SK-N-SH (cell line): Measurements from ENCODE around the gene P3H2.

Experiments
- EP300 ChIP-seq, 2 experiments: IDR thresholded peaks; 2 replicates each; pipeline versions ENCODE4 v1.4.0 to v1.6.1; 2012; ENCODE audit warnings: borderline replicate concordance in 1 of 2, low read depth in 1 of 2, low read length in 1 of 2
- RAD21 ChIP-seq: IDR thresholded peaks from 2 replicates; pipeline ENCODE4 v1.6.1; 2012; ENCODE audit warnings: mild to moderate bottlenecking, low read length
- RFX5 ChIP-seq: IDR thresholded peaks from 2 replicates; pipeline ENCODE4 v1.6.1; 2012; ENCODE audit warnings: mild to moderate bottlenecking, improper control_type of control experiment, low read length
- TF ChIP-seq, protein P1 (sequence below): IDR thresholded peaks from 2 replicates; pipeline ENCODE4 v1.4.0; 2012; ENCODE audit warnings: low read depth, borderline replicate concordance
- TF ChIP-seq, protein P2 (sequence below): fragments of 200-600 bp; sonication (generic); IDR thresholded peaks from 2 replicates; pipeline ENCODE4 v1.6.1; 2017; ENCODE audit warnings: antibody characterized with exemption, mild to moderate bottlenecking, moderate library complexity
- TF ChIP-seq, protein P3 (sequence below): IDR thresholded peaks from 2 replicates; pipeline ENCODE4; 2012

DNA sequence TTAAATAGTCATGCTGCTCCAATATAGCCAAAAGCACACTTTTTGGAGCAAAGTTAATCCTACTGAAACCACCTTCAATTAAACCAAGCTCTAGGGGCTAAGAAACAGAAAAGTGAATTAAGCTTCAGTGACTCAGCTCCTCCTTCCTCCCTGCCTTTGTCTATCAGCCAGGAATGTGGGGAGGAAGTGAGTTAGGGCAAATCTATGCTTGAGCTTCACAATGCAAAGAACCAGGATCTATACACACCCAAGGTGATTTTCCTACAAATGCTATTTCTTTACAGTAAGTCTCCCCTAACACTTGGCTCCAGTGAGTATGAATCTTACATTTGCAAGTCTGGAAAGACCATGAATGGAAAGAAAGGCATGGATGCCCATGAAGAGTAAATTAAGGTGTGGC is 212.1 kb downstream of the P3H2 start:
- TF ChIP-seq, protein P1, sequence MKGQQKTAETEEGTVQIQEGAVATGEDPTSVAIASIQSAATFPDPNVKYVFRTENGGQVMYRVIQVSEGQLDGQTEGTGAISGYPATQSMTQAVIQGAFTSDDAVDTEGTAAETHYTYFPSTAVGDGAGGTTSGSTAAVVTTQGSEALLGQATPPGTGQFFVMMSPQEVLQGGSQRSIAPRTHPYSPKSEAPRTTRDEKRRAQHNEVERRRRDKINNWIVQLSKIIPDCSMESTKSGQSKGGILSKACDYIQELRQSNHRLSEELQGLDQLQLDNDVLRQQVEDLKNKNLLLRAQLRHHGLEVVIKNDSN = no peak
- TF ChIP-seq, protein P2, sequence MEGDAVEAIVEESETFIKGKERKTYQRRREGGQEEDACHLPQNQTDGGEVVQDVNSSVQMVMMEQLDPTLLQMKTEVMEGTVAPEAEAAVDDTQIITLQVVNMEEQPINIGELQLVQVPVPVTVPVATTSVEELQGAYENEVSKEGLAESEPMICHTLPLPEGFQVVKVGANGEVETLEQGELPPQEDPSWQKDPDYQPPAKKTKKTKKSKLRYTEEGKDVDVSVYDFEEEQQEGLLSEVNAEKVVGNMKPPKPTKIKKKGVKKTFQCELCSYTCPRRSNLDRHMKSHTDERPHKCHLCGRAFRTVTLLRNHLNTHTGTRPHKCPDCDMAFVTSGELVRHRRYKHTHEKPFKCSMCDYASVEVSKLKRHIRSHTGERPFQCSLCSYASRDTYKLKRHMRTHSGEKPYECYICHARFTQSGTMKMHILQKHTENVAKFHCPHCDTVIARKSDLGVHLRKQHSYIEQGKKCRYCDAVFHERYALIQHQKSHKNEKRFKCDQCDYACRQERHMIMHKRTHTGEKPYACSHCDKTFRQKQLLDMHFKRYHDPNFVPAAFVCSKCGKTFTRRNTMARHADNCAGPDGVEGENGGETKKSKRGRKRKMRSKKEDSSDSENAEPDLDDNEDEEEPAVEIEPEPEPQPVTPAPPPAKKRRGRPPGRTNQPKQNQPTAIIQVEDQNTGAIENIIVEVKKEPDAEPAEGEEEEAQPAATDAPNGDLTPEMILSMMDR = no peak
- TF ChIP-seq EP300 (IDR thresholded peaks at IDR 0.05; ENCODE audit: borderline replicate concordance in 1 of 2, low read depth in 1 of 2, low read length in 1 of 2) (no peak), RAD21 (no peak), RFX5 (no peak)
- TF ChIP-seq, protein P3, sequence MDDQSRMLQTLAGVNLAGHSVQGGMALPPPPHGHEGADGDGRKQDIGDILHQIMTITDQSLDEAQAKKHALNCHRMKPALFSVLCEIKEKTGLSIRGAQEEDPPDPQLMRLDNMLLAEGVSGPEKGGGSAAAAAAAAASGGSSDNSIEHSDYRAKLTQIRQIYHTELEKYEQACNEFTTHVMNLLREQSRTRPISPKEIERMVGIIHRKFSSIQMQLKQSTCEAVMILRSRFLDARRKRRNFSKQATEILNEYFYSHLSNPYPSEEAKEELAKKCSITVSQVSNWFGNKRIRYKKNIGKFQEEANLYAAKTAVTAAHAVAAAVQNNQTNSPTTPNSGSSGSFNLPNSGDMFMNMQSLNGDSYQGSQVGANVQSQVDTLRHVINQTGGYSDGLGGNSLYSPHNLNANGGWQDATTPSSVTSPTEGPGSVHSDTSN = no peak
